HepG2 (cell line): ENCODE results near the gene RASL12. TPM values are rescaled to one million over a fixed set of nuclear protein-coding genes. Genes with fewer than 3 reads are reported as not detected.

Experiments used
- ARHGAP35 ChIP-seq: sonication (generic); formaldehyde crosslinking; IDR thresholded peaks from 2 replicates; pipeline ENCODE4 v1.9.0; 2022; ENCODE audit warnings: mild to moderate bottlenecking, inconsistent platforms, moderate library complexity, missing genetic modification reagents, borderline replicate concordance
- ARID2 ChIP-seq: sonication (generic); formaldehyde crosslinking; IDR thresholded peaks from 2 replicates; pipeline ENCODE4 v1.8.1; 2022; ENCODE audit warnings: mild to moderate bottlenecking, missing genetic modification reagents, borderline replicate concordance
- ARID3A ChIP-seq: IDR thresholded peaks from 2 replicates; pipeline ENCODE4 v1.6.1; 2012; ENCODE audit warnings: low read depth, low read length, improper control_type of control experiment
- FOSL2 ChIP-seq: sonication (generic); formaldehyde crosslinking; IDR thresholded peaks from 2 replicates; pipeline ENCODE4 v1.4.0; 2020; ENCODE audit warnings: missing genetic modification reagents
- GABPA ChIP-seq, 2 experiments: IDR thresholded peaks; 2 replicates each; pipeline ENCODE4 v1.6.1; 2011 to 2016; ENCODE audit warnings: low read depth in 2 of 2, low read length in 1 of 2, missing biosample characterization in 1 of 2, missing genetic modification characterization in 1 of 2
- GABPB1 ChIP-seq: IDR thresholded peaks from 2 replicates; pipeline ENCODE4 v1.6.1; 2016; ENCODE audit warnings: mild to moderate bottlenecking, missing genetic modification reagents, moderate library complexity, missing compliant biosample characterization
- GPN1 ChIP-seq: sonication (generic); formaldehyde crosslinking; IDR thresholded peaks from 2 replicates; pipeline ENCODE4 v1.5.1; 2020; ENCODE audit warnings: missing genetic modification reagents, borderline replicate concordance
- HDAC2 ChIP-seq: sonication (generic); formaldehyde crosslinking; IDR thresholded peaks from 2 replicates; pipeline ENCODE4 v1.4.0; 2020; ENCODE audit warnings: missing genetic modification reagents
- HMGXB3 ChIP-seq: sonication (generic); formaldehyde crosslinking; IDR thresholded peaks from 2 replicates; pipeline ENCODE4 v1.4.0; 2020; ENCODE audit warnings: missing genetic modification reagents, borderline replicate concordance
- HOXA7 ChIP-seq: sonication (generic); formaldehyde crosslinking; IDR thresholded peaks from 2 replicates; pipeline ENCODE4 v1.8.1; 2022; ENCODE audit warnings: mild to moderate bottlenecking, missing genetic modification reagents, moderate library complexity
- KLF15 ChIP-seq: sonication (generic); formaldehyde crosslinking; IDR thresholded peaks from 2 replicates; pipeline ENCODE4 v1.8.1; 2023; ENCODE audit warnings: borderline replicate concordance, mild to moderate bottlenecking, inconsistent platforms, missing genetic modification reagents, mixed read lengths
- KMT2B ChIP-seq: IDR thresholded peaks from 2 replicates; pipeline ENCODE4 v1.6.1; 2016; ENCODE audit warnings: missing genetic modification reagents, missing compliant biosample characterization
- NFE2L2 ChIP-seq: fragments of 150-350 bp; IDR thresholded peaks from 2 replicates; pipeline ENCODE4 v1.6.1; 2014; ENCODE audit warnings: low read length
- SETDB1 ChIP-seq: sonication (generic); formaldehyde crosslinking; IDR thresholded peaks from 2 replicates; pipeline ENCODE4 v1.5.1; 2020; ENCODE audit warnings: missing genetic modification reagents, mild to moderate bottlenecking, borderline replicate concordance
- ZNF138 ChIP-seq: sonication (generic); formaldehyde crosslinking; IDR thresholded peaks from 2 replicates; pipeline ENCODE4 v1.5.0; 2020; ENCODE audit warnings: mild to moderate bottlenecking, low read depth, missing genetic modification reagents
- ZNF33B ChIP-seq: sonication (generic); formaldehyde crosslinking; IDR thresholded peaks from 2 replicates; pipeline ENCODE4 v1.5.1; 2020; ENCODE audit warnings: mild to moderate bottlenecking, missing genetic modification reagents
- ZNF670 ChIP-seq: sonication (generic); formaldehyde crosslinking; IDR thresholded peaks from 2 replicates; pipeline ENCODE4 v1.8.0; 2022; ENCODE audit warnings: mild to moderate bottlenecking, missing genetic modification reagents, borderline replicate concordance
- ZNF720 ChIP-seq: sonication (generic); formaldehyde crosslinking; IDR thresholded peaks from 2 replicates; pipeline ENCODE4 v1.4.0; 2020; ENCODE audit warnings: missing genetic modification reagents
- polyA plus RNA-seq, 8 experiments: library from polyadenylated mRNA; depleted of rRNA in 3 of 8; stranded (reverse) in 7 of 8; unstranded in 1 of 8; fragments of >200 nt; fragmentation: Illumina TruSeq in 4 of 8; extraction: Trizol in 4 of 8; gene quantifications; 2 replicates each; pipeline versions ENCODE4 v1.2.1 to v1.2.3, GENCODE V29; 2011 to 2016; ENCODE audit warnings: low read depth in 4 of 8, missing spikeins in 1 of 8, mixed read lengths in 1 of 8; ENCODE audit not compliant: insufficient read depth in 1 of 8
- total RNA-seq, 5 experiments: library from RNA; depleted of rRNA; stranded (reverse); fragments of >200 nt; fragmentation: Illumina TruSeq; extraction: Trizol; gene quantifications; 2 replicates each; pipeline ENCODE4 v1.2.3, GENCODE V29; 2016; ENCODE audit warnings: low read depth in 1 of 5
- TF ChIP-seq, protein P1 (sequence below): IDR thresholded peaks from 2 replicates; pipeline ENCODE4 v1.6.1; 2016

RASL12 gene
- total and polyA plus RNA-seq, 2 of the 13 experiments (the other 11 are each of a cell fraction or from before 2014, with no cell fraction given) = 0.16 to 0.55 TPM

DNA sequence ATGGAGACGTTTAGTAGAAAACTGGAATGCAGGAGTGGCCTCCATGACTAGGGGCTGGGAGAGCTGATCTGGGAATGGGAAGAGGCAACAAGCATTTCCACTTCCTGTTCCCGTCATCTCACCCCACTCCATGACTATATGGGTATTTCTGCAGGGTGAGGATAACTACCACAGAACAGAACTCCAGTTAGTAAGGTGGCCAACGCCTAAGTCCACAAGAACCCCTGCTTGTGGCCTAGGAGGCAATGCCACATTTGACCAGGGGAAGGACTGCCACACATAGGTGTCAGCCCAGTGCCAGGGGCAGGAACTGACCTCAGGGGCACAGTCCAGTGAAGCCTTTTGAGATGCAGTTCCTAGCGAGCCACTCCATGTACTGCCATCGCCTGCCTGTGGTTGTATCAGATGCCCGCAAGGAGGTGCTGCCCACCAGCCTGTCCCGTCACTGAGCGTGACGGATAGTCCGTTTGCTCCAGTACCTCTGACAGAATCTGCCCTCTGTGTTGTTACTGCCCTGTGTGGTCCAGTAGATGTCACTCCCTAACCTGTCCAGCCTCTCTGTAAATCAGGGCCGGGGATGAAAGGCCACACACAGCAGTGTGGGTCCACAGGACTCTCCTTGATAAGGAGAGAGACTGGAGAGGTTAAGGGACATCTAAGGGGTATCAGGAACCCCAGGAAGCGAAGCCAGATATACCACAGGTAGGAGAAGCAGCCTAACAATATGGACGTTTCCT, 34.8 kb downstream of the RASL12 start (continued):
- TF ChIP-seq KLF15 (no peak), GABPB1 (CRISPR knock-in tag) (peak; percentile 60), HMGXB3 (CRISPR knock-in tag) (no peak), ARID3A (peak; percentile 47; the same call in 1 of the 2 replicates), ZNF670 (CRISPR knock-in tag) (peak; percentile 59; the same call in 1 of the 2 replicates), FOSL2 (CRISPR knock-in tag) (peak; percentile 66), SETDB1 (no peak), GABPA (IDR thresholded peaks at IDR 0.05; ENCODE audit: low read depth, low read length) (no peak), GABPA (CRISPR knock-in tag; IDR thresholded peaks at IDR 0.05; ENCODE audit: low read depth) (peak; percentile 72), GPN1 (CRISPR knock-in tag) (no peak), HOXA7 (no peak), ARID2 (CRISPR knock-in tag) (peak; percentile 55; the same call in 1 of the 2 replicates), ZNF720 (CRISPR knock-in tag) (no peak), ZNF33B (CRISPR knock-in tag) (no peak), ZNF138 (CRISPR knock-in tag) (0 out of 2 replicates have a peak, but pooled peaks have one; percentile 67), HDAC2 (CRISPR knock-in tag) (peak; percentile 72), ARHGAP35 (CRISPR knock-in tag) (0 out of 2 replicates have a peak, but pooled peaks have one; percentile 68), NFE2L2 (no peak), KMT2B (CRISPR knock-in tag) (no peak)
- TF ChIP-seq, protein P1, sequence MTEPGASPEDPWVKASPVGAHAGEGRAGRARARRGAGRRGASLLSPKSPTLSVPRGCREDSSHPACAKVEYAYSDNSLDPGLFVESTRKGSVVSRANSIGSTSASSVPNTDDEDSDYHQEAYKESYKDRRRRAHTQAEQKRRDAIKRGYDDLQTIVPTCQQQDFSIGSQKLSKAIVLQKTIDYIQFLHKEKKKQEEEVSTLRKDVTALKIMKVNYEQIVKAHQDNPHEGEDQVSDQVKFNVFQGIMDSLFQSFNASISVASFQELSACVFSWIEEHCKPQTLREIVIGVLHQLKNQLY (CRISPR knock-in tag) = no peak; the same call in 1 of the 2 replicates
